GM21447 (cell line): ENCODE results near the gene CHAF1B.
"Not testable (repeated sequence)": the region's sequence is repeated elsewhere in the genome, so short reads cannot be mapped to it uniquely, and the experiment has no call there.

Source experiments
- ATAC-seq: cut with Tn5 transposase; IDR thresholded peaks from one replicate; pipeline ENCODE4 v1.9.1; 2021; ENCODE audit not compliant: unreplicated experiment

The CHAF1B gene

GRCh38 chr21:36385233-36386030, at the start of gene CHAF1B:
Gene CHAF1B (plus strand): TSS chr21:36385392. CDS start chr21:36386137, 745 bp downstream.
- ATAC-seq: peak; percentile 85

GRCh38 chr21:36337099-36337509, 48.1 kb upstream of the CHAF1B start:
- no peak for ATAC-seq

GRCh38 chr21:36338975-36339374, 46.2 kb upstream of the CHAF1B start:
- no peak for ATAC-seq

GRCh38 chr21:36342581-36342980, 42.6 kb upstream of the CHAF1B start:
- ATAC-seq: not testable (repeated sequence)

GRCh38 chr21:36344931-36345330, 40.3 kb upstream of the CHAF1B start:
- ATAC-seq: no peak

- no peak for ATAC-seq
These were observed 37.8 kb upstream of the CHAF1B start for GRCh38 chr21:36347278-36347961.

- no peak for ATAC-seq
These were observed 37.2 kb upstream of the CHAF1B start for GRCh38 chr21:36347962-36348328.

- no peak for ATAC-seq
These were observed 35.9 kb upstream of the CHAF1B start for GRCh38 chr21:36349315-36349714.

- ATAC-seq: no peak
These were observed 34.8 kb upstream of the CHAF1B start for GRCh38 chr21:36350282-36350910.

GRCh38 chr21:36354918-36355680, 30.1 kb upstream of the CHAF1B start:
- no peak for ATAC-seq

GRCh38 chr21:36355868-36356267, 29.3 kb upstream of the CHAF1B start:
- no peak for ATAC-seq

GRCh38 chr21:36359185-36359584, 26.0 kb upstream of the CHAF1B start:
- ATAC-seq: no peak

GRCh38 chr21:36369064-36369685, 16.0 kb upstream of the CHAF1B start:
- ATAC-seq: no peak

GRCh38 chr21:36375994-36376393, 9.2 kb upstream of the CHAF1B start:
- ATAC-seq: no peak

GRCh38 chr21:36377391-36377842, 7.8 kb upstream of the CHAF1B start:
- no peak for ATAC-seq

- ATAC-seq: no peak
These were observed 5.9 kb upstream of the CHAF1B start for GRCh38 chr21:36379251-36379650.

GRCh38 chr21:36381841-36382589, 3.2 kb upstream of the CHAF1B start:
- no peak for ATAC-seq

GRCh38 chr21:36382722-36383121, 2.5 kb upstream of the CHAF1B start:
- ATAC-seq: not testable (repeated sequence)

GRCh38 chr21:36384885-36385232, 333 bp upstream of the CHAF1B start:
- peak; percentile 12 for ATAC-seq

GRCh38 chr21:36386031-36386642, 945 bp downstream of the CHAF1B start:
- ATAC-seq: no peak
